Smooth muscle cell (in vitro differentiated cells): ENCODE data around the gene IFITM2. TPM values are rescaled to one million over a fixed set of nuclear protein-coding genes. Genes with fewer than 3 reads are reported as not detected.

Experiments used
- DNase-seq: peaks from one replicate; lab custom pipeline; 2025; ENCODE audit not compliant: unreplicated experiment; lab: John Stamatoyannopoulos, UW
- H2AFZ ChIP-seq: fragments of 200-600 bp; sonication (generic); 2 replicates; pipeline ENCODE4 v1.6.0; 2016; ENCODE audit warnings: antibody characterized with exemption, low read depth, mild to moderate bottlenecking
- H3F3A ChIP-seq: fragments of 200-600 bp; sonication (generic); 2 replicates; pipeline ENCODE4 v1.6.0; 2017; ENCODE audit warnings: antibody characterized with exemption, low read depth
- H3K27ac ChIP-seq: fragments of 200-600 bp; sonication (generic); 2 replicates; pipeline ENCODE4 v1.5.1; 2016; ENCODE audit warnings: low read depth, mild to moderate bottlenecking
- H3K27me3 ChIP-seq: fragments of 200-600 bp; sonication (generic); 2 replicates; pipeline ENCODE4 v1.6.1; 2016; ENCODE audit warnings: low read depth, mild to moderate bottlenecking
- H3K36me3 ChIP-seq: fragments of 200-600 bp; sonication (generic); 2 replicates; pipeline ENCODE4 v1.5.1; 2016; ENCODE audit warnings: low read depth
- H3K4me1 ChIP-seq: fragments of 200-600 bp; sonication (generic); 2 replicates; pipeline ENCODE4 v1.5.1; 2016; ENCODE audit warnings: low read depth
- H3K4me2 ChIP-seq: fragments of 200-600 bp; sonication (generic); 2 replicates; pipeline ENCODE4 v1.6.0; 2016; ENCODE audit warnings: mild to moderate bottlenecking
- H3K4me3 ChIP-seq: fragments of 200-600 bp; sonication (generic); 2 replicates; pipeline ENCODE4 v1.5.1; 2016; ENCODE audit warnings: mild to moderate bottlenecking
- H3K79me2 ChIP-seq: fragments of 200-600 bp; sonication (generic); 2 replicates; pipeline ENCODE4 v1.6.0; 2016; ENCODE audit warnings: low read depth, mild to moderate bottlenecking
- H3K9ac ChIP-seq: fragments of 200-600 bp; sonication (generic); 2 replicates; pipeline ENCODE4 v1.6.0; 2016; ENCODE audit warnings: low read depth
- H3K9me3 ChIP-seq: fragments of 200-600 bp; sonication (generic); replicated peaks from 2 replicates; pipeline ENCODE4 v1.5.1; 2016; ENCODE audit warnings: low read depth
- H4K20me1 ChIP-seq: fragments of 200-600 bp; sonication (generic); 2 replicates; pipeline ENCODE4 v1.6.0; 2016; ENCODE audit warnings: low read depth
- WGBS: methylation state at CpG from one replicate; pipeline ENCODE4 v1.1.7; 2016; ENCODE audit warnings: low lambda C conversion rate; 5-methylcytosine and 5-hydroxymethylcytosine counted together
- polyA plus RNA-seq: library from polyadenylated mRNA; unstranded; fragments of >200 nt; fragmentation: Nextera tagmentation; extraction: Ambion mirVana; gene quantifications from 2 replicates; pipeline ENCODE4 v1.2.1, GENCODE V29; 2016
- total RNA-seq: library from RNA; depleted of rRNA; stranded (reverse); fragments of >200 nt; gene quantifications from 2 replicates; pipeline ENCODE4 v1.2.3, GENCODE V29; 2014
- TF ChIP-seq, protein P1 (sequence below): fragments of 200-600 bp; sonication (generic); IDR thresholded peaks from 2 replicates; pipeline ENCODE4 v1.5.1; 2017; ENCODE audit warnings: borderline replicate concordance, mild to moderate bottlenecking, antibody characterized with exemption; ENCODE audit not compliant: insufficient read depth, poor library complexity, severe bottlenecking

IFITM2 gene
- total and polyA plus RNA-seq, 2 experiments from 2014 or later = 210 to 1,486 TPM

DNA sequence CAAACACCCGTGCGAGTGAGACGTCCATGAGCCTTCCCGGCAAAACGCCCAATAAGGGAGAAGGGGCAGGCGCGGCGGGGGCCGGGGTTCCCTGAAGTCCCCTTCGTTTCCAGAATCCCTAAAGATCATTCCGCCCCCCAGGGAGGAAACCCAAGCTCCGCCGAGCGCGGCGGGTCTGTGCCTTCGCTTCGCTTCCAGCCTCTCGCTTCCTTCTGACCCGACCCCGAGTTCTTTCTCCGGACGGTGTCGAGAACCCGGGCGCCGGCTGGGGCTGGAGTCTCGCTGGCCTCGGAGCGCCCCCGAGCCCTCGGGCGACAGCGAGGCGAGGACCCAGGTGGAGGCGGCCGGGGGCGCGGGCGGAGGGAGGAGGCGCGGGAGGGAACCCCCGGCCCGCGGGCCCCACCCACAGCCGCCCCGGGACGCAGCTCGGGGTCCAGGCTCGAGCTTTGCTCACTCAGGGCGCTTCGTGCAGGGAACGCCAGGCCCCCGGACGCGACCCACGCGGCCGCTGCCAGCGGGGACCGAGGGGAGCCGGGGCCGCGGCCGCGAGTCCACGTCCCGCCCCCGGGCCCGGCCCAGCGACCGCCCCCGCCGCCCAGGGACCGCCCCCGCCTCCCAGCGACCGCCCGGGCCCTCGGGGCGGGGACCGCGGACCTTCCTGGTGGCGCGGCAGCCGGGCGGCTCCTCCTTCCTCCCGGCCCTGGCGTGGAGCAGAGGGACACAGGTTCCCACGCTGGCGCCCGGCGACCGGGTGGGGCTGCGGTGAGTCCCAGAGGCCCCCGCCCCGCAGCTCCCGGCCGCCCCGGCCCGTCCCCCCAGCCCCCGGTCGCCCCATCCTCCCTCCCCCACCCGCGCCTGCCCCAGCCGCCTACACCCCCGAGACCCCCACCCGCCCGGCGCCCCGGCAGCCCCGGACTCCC lies 18.9 kb upstream of the IFITM2 start, which contains the start of gene PGGHG:
PGGHG (plus strand) TSS at position 649 of the 920 bp plus-strand sequence. CDS start 691 bp downstream, outside the sequence.
- no peaks in the 10 kb centered on the region for H3F3A ChIP-seq
- peak within 1 kb of the TSS; percentile 66 for H3K9ac ChIP-seq
- H2AFZ ChIP-seq = peak within 1 kb of the TSS; percentile 56
- H3K27me3 ChIP-seq = no peaks in the 10 kb centered on the region
- peak within 1 kb of the TSS; percentile 98 for H3K4me2 ChIP-seq
- H3K79me2 ChIP-seq = no peaks in the 10 kb centered on the region
- H3K9me3 ChIP-seq = no peaks in the 10 kb centered on the region
- TF ChIP-seq, protein P1, sequence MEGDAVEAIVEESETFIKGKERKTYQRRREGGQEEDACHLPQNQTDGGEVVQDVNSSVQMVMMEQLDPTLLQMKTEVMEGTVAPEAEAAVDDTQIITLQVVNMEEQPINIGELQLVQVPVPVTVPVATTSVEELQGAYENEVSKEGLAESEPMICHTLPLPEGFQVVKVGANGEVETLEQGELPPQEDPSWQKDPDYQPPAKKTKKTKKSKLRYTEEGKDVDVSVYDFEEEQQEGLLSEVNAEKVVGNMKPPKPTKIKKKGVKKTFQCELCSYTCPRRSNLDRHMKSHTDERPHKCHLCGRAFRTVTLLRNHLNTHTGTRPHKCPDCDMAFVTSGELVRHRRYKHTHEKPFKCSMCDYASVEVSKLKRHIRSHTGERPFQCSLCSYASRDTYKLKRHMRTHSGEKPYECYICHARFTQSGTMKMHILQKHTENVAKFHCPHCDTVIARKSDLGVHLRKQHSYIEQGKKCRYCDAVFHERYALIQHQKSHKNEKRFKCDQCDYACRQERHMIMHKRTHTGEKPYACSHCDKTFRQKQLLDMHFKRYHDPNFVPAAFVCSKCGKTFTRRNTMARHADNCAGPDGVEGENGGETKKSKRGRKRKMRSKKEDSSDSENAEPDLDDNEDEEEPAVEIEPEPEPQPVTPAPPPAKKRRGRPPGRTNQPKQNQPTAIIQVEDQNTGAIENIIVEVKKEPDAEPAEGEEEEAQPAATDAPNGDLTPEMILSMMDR = no peak
- peak within 1 kb of the TSS; percentile 85 for H3K4me3 ChIP-seq
- peaks cover 10% of the 10 kb centered on the region for H3K4me1 ChIP-seq
- no peak for DNase-seq
- no peaks in the 10 kb centered on the region for H4K20me1 ChIP-seq
- under 1% methylated on average over 24 of the region's 112 CpGs for WGBS
- no peaks in the 10 kb centered on the region for H3K36me3 ChIP-seq
- no peak within 1 kb of the TSS for H3K27ac ChIP-seq

DNA sequence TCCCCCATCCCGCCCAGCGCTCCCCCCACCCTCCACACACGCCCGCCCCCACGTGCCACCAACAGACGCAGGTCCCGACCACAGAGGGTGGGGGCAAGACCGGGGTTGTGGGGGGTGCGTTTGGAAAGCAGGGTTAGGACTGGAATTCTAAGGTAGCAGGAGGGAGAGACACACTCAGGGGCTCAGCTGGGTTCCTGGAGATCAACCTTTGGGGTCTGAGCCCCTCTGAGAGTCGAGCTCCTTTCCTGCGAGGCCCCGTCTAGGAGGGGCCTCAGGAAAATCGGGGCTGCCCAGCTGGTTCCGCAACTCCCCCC lies 18.3 kb upstream of the IFITM2 start:
- Histone ChIP-seq H3K9me3 (no peaks in the 10 kb centered on the region), H3K27ac (no peak overlapping the region), H2AFZ (no peak overlapping the region), H3K79me2 (no peaks in the 10 kb centered on the region), H3K4me3 (peak overlapping the region; percentile 85), H3K36me3 (no peaks in the 10 kb centered on the region), H3F3A (no peaks in the 10 kb centered on the region), H3K9ac (no peak overlapping the region), H3K4me1 (peaks cover 10% of the 10 kb centered on the region), H3K4me2 (peak overlapping the region; percentile 98), H4K20me1 (no peaks in the 10 kb centered on the region), H3K27me3 (no peaks in the 10 kb centered on the region)
- no peak for DNase-seq
- WGBS = 49% methylated on average over 7 of the region's 14 CpGs
- TF ChIP-seq, protein P1 = no peak

DNA sequence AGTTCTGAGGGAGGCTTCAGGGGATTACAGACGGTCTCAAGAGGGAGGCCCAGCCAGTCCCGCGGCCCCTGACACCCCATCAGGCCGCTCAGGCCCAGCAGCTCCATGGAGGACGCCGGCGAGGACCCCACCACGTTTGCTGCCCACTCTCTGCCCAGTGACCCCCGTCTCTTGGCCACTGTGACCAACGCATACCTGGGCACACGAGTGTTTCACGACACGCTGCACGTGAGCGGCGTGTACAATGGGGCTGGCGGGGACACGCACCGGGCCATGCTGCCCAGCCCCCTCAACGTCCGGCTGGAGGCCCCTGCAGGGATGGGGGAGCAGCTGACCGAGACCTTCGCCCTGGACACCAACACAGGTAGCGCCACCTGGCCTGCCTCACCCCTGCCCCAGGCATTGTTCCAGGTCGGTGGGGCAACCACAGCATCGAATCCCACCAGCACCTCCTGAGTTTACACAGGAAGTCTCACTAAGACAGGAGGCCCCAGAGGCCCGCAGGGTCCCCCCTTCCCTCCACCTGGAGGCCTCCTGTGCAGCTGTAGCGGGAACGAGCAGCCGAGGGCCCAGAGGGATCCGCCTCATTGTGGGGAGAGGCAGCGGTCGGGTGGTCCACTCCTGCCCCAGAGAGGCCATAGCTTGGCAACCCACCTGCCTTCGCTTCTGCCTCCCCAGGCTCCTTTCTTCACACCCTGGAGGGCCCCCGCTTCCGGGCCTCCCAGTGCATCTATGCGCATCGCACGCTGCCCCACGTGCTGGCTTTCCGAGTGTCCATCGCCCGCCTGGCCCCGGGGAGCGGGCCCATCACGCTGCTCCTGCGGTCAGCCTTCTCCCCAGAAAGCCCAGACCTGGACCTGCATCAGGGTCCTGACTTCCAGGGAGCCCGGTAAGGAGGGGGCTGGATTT lies 17.6 kb upstream of the IFITM2 start:
- Histone ChIP-seq H3K9me3 (no peaks in the 10 kb centered on the region), H3K79me2 (no peaks in the 10 kb centered on the region), H3K36me3 (no peaks in the 10 kb centered on the region), H3K4me3 (peak overlapping the region; percentile 85), H3K27me3 (no peaks in the 10 kb centered on the region), H4K20me1 (no peaks in the 10 kb centered on the region), H3K9ac (no peak overlapping the region), H2AFZ (no peak overlapping the region), H3K4me1 (peaks cover 10% of the 10 kb centered on the region), H3K27ac (no peak overlapping the region), H3F3A (no peaks in the 10 kb centered on the region), H3K4me2 (peak overlapping the region; percentile 98)
- 90% methylated on average over 48 of the region's 48 CpGs for WGBS
- TF ChIP-seq, protein P1 = no peak
- no peak for DNase-seq
